ENCODE data around the gene TMPRSS6.

DNA sequence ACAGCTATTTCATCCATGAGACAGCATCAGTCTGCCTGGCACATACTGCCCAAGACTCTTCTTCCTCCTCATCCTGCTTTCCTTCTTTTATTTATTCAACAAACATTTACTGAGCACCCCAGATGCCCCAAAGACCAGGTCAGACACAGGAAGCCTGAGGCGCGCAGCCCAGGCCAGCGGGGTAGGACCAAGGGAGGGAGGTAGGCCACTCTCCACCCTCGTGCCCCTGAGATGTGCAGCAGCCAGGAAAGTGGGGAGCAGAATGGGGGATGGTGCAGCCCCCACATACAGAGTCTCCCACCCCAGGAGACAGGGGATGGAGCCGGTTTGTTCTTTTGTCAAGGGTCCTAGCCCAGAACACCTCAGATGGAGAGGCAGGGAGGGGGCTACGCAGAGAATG is 44.4 kb upstream of the TMPRSS6 start:
- TF ChIP-seq, protein P1, sequence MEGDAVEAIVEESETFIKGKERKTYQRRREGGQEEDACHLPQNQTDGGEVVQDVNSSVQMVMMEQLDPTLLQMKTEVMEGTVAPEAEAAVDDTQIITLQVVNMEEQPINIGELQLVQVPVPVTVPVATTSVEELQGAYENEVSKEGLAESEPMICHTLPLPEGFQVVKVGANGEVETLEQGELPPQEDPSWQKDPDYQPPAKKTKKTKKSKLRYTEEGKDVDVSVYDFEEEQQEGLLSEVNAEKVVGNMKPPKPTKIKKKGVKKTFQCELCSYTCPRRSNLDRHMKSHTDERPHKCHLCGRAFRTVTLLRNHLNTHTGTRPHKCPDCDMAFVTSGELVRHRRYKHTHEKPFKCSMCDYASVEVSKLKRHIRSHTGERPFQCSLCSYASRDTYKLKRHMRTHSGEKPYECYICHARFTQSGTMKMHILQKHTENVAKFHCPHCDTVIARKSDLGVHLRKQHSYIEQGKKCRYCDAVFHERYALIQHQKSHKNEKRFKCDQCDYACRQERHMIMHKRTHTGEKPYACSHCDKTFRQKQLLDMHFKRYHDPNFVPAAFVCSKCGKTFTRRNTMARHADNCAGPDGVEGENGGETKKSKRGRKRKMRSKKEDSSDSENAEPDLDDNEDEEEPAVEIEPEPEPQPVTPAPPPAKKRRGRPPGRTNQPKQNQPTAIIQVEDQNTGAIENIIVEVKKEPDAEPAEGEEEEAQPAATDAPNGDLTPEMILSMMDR (IDR thresholded peaks at IDR 0.05): no peak
- TF ChIP-seq POLR2AphosphoS5 (IDR thresholded peaks at IDR 0.05) (no peak), POLR2A (IDR thresholded peaks at IDR 0.05) (no peak)

Measured in transverse colon (tissue), 4 donors.